H1 (cell line): Measurements from ENCODE around the gene IGF2R.

Experiments
- CBX5 ChIP-seq: fragments of 300-800, 300-1000 bp; sonication (generic); IDR thresholded peaks from 2 replicates; pipeline ENCODE4 v1.7.1; 2016; ENCODE audit warnings: antibody characterized with exemption, low read length, low read depth
- EP300 ChIP-seq, 2 experiments: IDR thresholded peaks; 1 replicate in 1 of 2; 2 replicates in 1 of 2; pipeline ENCODE4 v1.6.1; 2011 to 2012; ENCODE audit warnings: low read depth in 2 of 2, low read length in 2 of 2, mild to moderate bottlenecking in 2 of 2, borderline replicate concordance in 1 of 2, inconsistent platforms in 1 of 2, moderate library complexity in 1 of 2
- EZH2 ChIP-seq: fragments of 200-600 bp; sonication (generic); IDR thresholded peaks from 2 replicates; pipeline ENCODE4 v1.7.1; 2012; ENCODE audit warnings: low read depth, mild to moderate bottlenecking, moderate library complexity, low read length, inconsistent platforms; ENCODE audit not compliant: severe bottlenecking
- FOSL1 ChIP-seq: IDR thresholded peaks from 2 replicates; pipeline ENCODE4 v1.6.1; 2011; ENCODE audit warnings: mild to moderate bottlenecking, low read depth, low read length, moderate library complexity; ENCODE audit not compliant: insufficient read depth
- KDM4A ChIP-seq: IDR thresholded peaks from one replicate; pipeline ENCODE4 v1.7.1; 2012; ENCODE audit warnings: low read depth, mild to moderate bottlenecking, moderate library complexity, low read length, inconsistent platforms; ENCODE audit not compliant: severe bottlenecking
- POLR2AphosphoS5 ChIP-seq: IDR thresholded peaks from 2 replicates; pipeline ENCODE4 v1.6.1; 2011; ENCODE audit warnings: low read depth, low read length
- SP1 ChIP-seq: IDR thresholded peaks from 2 replicates; pipeline ENCODE4 v1.6.1; 2011; ENCODE audit warnings: low read depth, low read length
- SP4 ChIP-seq: IDR thresholded peaks from 2 replicates; pipeline ENCODE4 v1.6.1; 2012; ENCODE audit warnings: low read length, inconsistent platforms
- YY1 ChIP-seq: IDR thresholded peaks from 2 replicates; pipeline ENCODE4 v1.6.1; 2011; ENCODE audit warnings: low read depth, mild to moderate bottlenecking, low read length
- TF ChIP-seq, protein P1 (sequence below), 3 experiments: IDR thresholded peaks; 1 replicate in 2 of 3; 2 replicates in 1 of 3; pipeline versions ENCODE4 v1.5.1 to v1.6.1; 2011; ENCODE audit warnings: low read length in 3 of 3, mild to moderate bottlenecking in 3 of 3, inconsistent platforms in 2 of 3, low read depth in 1 of 3, moderate library complexity in 1 of 3; ENCODE audit not compliant: insufficient read depth in 1 of 3; ENCODE audit errors: control extremely low read depth in 1 of 3

DNA sequence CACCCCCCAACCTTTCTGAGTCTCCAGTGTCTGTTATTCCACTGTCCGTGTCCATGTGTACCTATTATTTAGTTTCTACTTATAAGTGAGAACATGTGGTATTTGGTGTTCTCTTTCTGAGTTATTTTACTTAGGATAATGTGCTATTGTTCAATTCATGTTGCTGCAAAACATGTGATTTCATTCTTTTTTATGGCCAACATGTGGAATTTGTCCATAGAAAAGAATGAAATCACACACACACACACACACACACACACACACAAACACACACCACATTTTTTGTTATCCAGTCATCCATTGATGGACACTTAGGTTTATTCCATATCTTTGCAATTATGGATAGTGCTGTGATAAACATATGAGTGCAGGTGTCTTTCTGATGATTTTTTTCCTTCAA, 23.5 kb downstream of the IGF2R start:
- no peak for TF ChIP-seq EZH2
- TF ChIP-seq, protein P1, sequence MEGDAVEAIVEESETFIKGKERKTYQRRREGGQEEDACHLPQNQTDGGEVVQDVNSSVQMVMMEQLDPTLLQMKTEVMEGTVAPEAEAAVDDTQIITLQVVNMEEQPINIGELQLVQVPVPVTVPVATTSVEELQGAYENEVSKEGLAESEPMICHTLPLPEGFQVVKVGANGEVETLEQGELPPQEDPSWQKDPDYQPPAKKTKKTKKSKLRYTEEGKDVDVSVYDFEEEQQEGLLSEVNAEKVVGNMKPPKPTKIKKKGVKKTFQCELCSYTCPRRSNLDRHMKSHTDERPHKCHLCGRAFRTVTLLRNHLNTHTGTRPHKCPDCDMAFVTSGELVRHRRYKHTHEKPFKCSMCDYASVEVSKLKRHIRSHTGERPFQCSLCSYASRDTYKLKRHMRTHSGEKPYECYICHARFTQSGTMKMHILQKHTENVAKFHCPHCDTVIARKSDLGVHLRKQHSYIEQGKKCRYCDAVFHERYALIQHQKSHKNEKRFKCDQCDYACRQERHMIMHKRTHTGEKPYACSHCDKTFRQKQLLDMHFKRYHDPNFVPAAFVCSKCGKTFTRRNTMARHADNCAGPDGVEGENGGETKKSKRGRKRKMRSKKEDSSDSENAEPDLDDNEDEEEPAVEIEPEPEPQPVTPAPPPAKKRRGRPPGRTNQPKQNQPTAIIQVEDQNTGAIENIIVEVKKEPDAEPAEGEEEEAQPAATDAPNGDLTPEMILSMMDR (IDR thresholded peaks at IDR 0.05; ENCODE audit: control extremely low read depth in 1 of 3, insufficient read depth in 1 of 3, low read depth in 1 of 3, low read length in 3 of 3): no peak
- TF ChIP-seq SP1: no peak
- TF ChIP-seq FOSL1: no peak
- TF ChIP-seq POLR2AphosphoS5: no peak
- TF ChIP-seq KDM4A: no peak
- no peak for TF ChIP-seq SP4
- TF ChIP-seq EP300 (IDR thresholded peaks at IDR 0.05; ENCODE audit: borderline replicate concordance in 1 of 2, low read depth in 2 of 2, low read length in 2 of 2): no peak
- TF ChIP-seq CBX5: no peak
- no peak for TF ChIP-seq YY1
